Liver (tissue), 9 donors: Measurements from ENCODE around the gene C6orf89. TPM values are rescaled to one million over a fixed set of nuclear protein-coding genes. Genes with fewer than 3 reads are reported as not detected.

Source experiments
- DNase-seq: peaks from one replicate; pipeline ENCODE4 v3.0.0-alpha.2; 2017; ENCODE audit warnings: low spot score
- H3K27ac ChIP-seq, 2 donors: one replicate each; pipeline ENCODE4 v1.7.0; 2013; ENCODE audit warnings: inconsistent platforms in 2 of 2, low read length in 2 of 2, control low read depth in 1 of 2, low read depth in 1 of 2, mild to moderate bottlenecking in 1 of 2
- H3K27me3 ChIP-seq, 4 donors: one replicate each; pipeline versions ENCODE4 v1.6.1 to v1.7.0; 2013; ENCODE audit warnings: low read length in 3 of 4, inconsistent platforms in 1 of 4, mild to moderate bottlenecking in 1 of 4, moderate library complexity in 1 of 4; ENCODE audit not compliant: control insufficient read depth in 4 of 4, insufficient read depth in 4 of 4
- H3K36me3 ChIP-seq, 4 donors: one replicate each; pipeline versions ENCODE4 v1.6.1 to v1.7.0; 2013; ENCODE audit warnings: low read length in 3 of 4, mild to moderate bottlenecking in 3 of 4, low read depth in 1 of 4, moderate library complexity in 1 of 4; ENCODE audit not compliant: control insufficient read depth in 4 of 4, insufficient read depth in 3 of 4
- H3K4me1 ChIP-seq, 4 donors: one replicate each; pipeline versions ENCODE4 v1.6.1 to v1.7.0; 2013; ENCODE audit warnings: low read length in 3 of 4, mild to moderate bottlenecking in 3 of 4, moderate library complexity in 1 of 4; ENCODE audit not compliant: control insufficient read depth in 4 of 4, insufficient read depth in 4 of 4
- H3K4me3 ChIP-seq, 3 donors: one replicate each; pipeline versions ENCODE4 v1.6.1 to v1.7.0; 2013; ENCODE audit warnings: low read length in 3 of 3, control low read depth in 1 of 3, low read depth in 1 of 3, mild to moderate bottlenecking in 1 of 3
- H3K9ac ChIP-seq, 2 donors: one replicate each; pipeline ENCODE4 v1.7.0; 2013; ENCODE audit warnings: low read length in 2 of 2, mild to moderate bottlenecking in 2 of 2, moderate library complexity in 2 of 2, control low read depth in 1 of 2, low read depth in 1 of 2
- H3K9me3 ChIP-seq, 4 donors: one replicate each; pipeline versions ENCODE4 v1.6.1 to v1.7.0; 2013; ENCODE audit warnings: low read length in 3 of 4; ENCODE audit not compliant: control insufficient read depth in 4 of 4
- ATF3 ChIP-seq: IDR thresholded peaks from 2 replicates; pipeline ENCODE4 v1.6.1; 2016; ENCODE audit warnings: antibody characterized with exemption
- CTCF ChIP-seq: fragments of 150-350 bp; IDR thresholded peaks from 2 replicates; pipeline ENCODE4 v1.5.1; 2017; ENCODE audit warnings: improper control_type of control experiment, low read depth, low read length; ENCODE audit not compliant: missing input control
- FOXA1 ChIP-seq: IDR thresholded peaks from 2 replicates; pipeline ENCODE4 v1.6.1; 2016; ENCODE audit warnings: antibody characterized with exemption
- FOXA2 ChIP-seq: IDR thresholded peaks from 2 replicates; pipeline ENCODE4 v1.6.1; 2016; ENCODE audit warnings: antibody characterized with exemption
- GABPA ChIP-seq, 2 donors: IDR thresholded peaks in 1 of 2; conservative IDR thresholded peaks in 1 of 2; 2 replicates each; pipeline ENCODE4 v1.6.1; 2016; ENCODE audit warnings: antibody characterized with exemption in 2 of 2, mild to moderate bottlenecking in 1 of 2, moderate library complexity in 1 of 2
- HNF4A ChIP-seq, 2 donors: conservative IDR thresholded peaks; 2 replicates each; pipeline ENCODE4 v1.6.1; 2016; ENCODE audit warnings: antibody characterized with exemption in 2 of 2, mild to moderate bottlenecking in 2 of 2
- HNF4G ChIP-seq: IDR thresholded peaks from 2 replicates; pipeline ENCODE4 v1.6.1; 2016; ENCODE audit warnings: antibody characterized with exemption
- JUND ChIP-seq, 2 donors: IDR thresholded peaks; 2 replicates each; pipeline ENCODE4 v1.6.1; 2016; ENCODE audit warnings: antibody characterized with exemption in 2 of 2
- RAD21 ChIP-seq, 2 donors: IDR thresholded peaks; 2 replicates each; pipeline ENCODE4 v1.6.1; 2016; ENCODE audit warnings: antibody characterized with exemption in 2 of 2, mild to moderate bottlenecking in 2 of 2
- REST ChIP-seq: IDR thresholded peaks from 2 replicates; pipeline ENCODE4 v1.6.1; 2016; ENCODE audit warnings: antibody characterized with exemption, mild to moderate bottlenecking
- RXRA ChIP-seq, 2 donors: IDR thresholded peaks; 2 replicates each; pipeline ENCODE4 v1.6.1; 2017 to 2018; ENCODE audit warnings: antibody characterized with exemption in 2 of 2, mild to moderate bottlenecking in 1 of 2
- SP1 ChIP-seq: IDR thresholded peaks from 2 replicates; pipeline ENCODE4 v1.6.1; 2018; ENCODE audit warnings: antibody characterized with exemption, mild to moderate bottlenecking
- TAF1 ChIP-seq: conservative IDR thresholded peaks from 2 replicates; pipeline ENCODE4 v1.6.1; 2016; ENCODE audit warnings: antibody characterized with exemption, mild to moderate bottlenecking
- YY1 ChIP-seq: IDR thresholded peaks from 2 replicates; pipeline ENCODE4 v1.6.1; 2016; ENCODE audit warnings: antibody characterized with exemption, mild to moderate bottlenecking
- ZBTB33 ChIP-seq: IDR thresholded peaks from 2 replicates; pipeline ENCODE4 v1.6.1; 2016; ENCODE audit warnings: antibody characterized with exemption
- WGBS: extraction: QIAGEN DNeasy Blood & Tissue Kit; methylation state at CpG from one replicate; pipeline ENCODE4 v1.1.7; 2013; 5-methylcytosine and 5-hydroxymethylcytosine counted together
- polyA plus RNA-seq, 2 donors: library from polyadenylated mRNA; stranded (reverse) in 1 of 2; unstranded in 1 of 2; fragments of 200-250 nt in 1 of 2; fragments of >200 nt in 1 of 2; fragmentation: Nextera tagmentation in 1 of 2; extraction: Ambion mirVana in 1 of 2; gene quantifications; one replicate each; pipeline versions ENCODE4 v1.2.1 to v1.2.3, GENCODE V29; 2013 to 2015
- total RNA-seq, 2 donors: library from RNA; depleted of rRNA; stranded (reverse); fragments of >200 nt; gene quantifications; one replicate each; pipeline ENCODE4 v1.2.3, GENCODE V29; 2014
- TF ChIP-seq, protein P1 (sequence below): IDR thresholded peaks from 2 replicates; pipeline ENCODE4 v1.6.1; 2016; ENCODE audit warnings: antibody characterized with exemption
- donor health status: healthy.
- donor health status: healthy.
- donor health status: healthy.
- donor health status: healthy.
- donor health status: healthy.

C6orf89 gene
- total and polyA plus RNA-seq, 4 donors, result 14.0 to 27.2 (median 21.0) TPM

- no peak for TF ChIP-seq CTCF
- no peak for TF ChIP-seq ATF3
- no peak for TF ChIP-seq HNF4A (conservative IDR thresholded peaks at IDR 0.05)
- no peak for TF ChIP-seq GABPA (IDR thresholded peaks at IDR 0.05 in 1 of 2, conservative IDR thresholded peaks at IDR 0.05 in 1 of 2)
Observed at GRCh38 chr6:36927691-36928546, 42.2 kb downstream of the C6orf89 start (continued).

DNA sequence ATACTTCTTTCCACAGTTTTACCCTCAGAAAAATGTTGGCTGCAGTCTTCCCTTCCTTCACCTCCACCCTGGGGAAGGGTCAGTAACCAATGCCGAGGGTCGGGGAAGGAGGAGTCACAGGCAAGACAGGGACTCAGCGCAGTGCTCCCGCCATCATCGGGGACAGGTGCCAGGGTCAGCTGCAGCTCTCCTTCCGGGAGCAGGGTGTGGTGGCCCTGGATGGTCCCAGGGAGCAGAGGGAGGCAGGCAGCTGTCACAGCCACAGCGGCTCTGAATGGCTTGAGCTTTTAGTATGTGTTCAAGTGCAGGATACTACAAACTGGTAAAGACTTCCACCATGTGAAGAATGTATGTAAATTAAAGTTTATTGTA lies 42.8 kb downstream of the C6orf89 start:
- no peak for DNase-seq
- Histone ChIP-seq H3K36me3 (peaks cover 0 to 18% (median 8%) of the 10 kb centered on the region in 4 donors), H3K4me3 (no peak overlapping the region), H3K9ac (no peak overlapping the region), H3K4me1 (no peaks in the 10 kb centered on the region), H3K27me3 (no peaks in the 10 kb centered on the region), H3K27ac (no peak overlapping the region), H3K9me3 (no peaks in the 10 kb centered on the region)
- no peak for TF ChIP-seq FOXA2
- no peak for TF ChIP-seq ATF3
- no peak for TF ChIP-seq REST
- whole genome bisulfite sequencing, result 73% methylated on average over 7 of the region's 7 CpGs

GRCh38 chr6:36929152-36929551 lies 43.4 kb downstream of the C6orf89 start:
- H3K27ac ChIP-seq, result no peak overlapping the region
- H3K4me1 ChIP-seq, result no peaks in the 10 kb centered on the region
- H3K9me3 ChIP-seq, result no peaks in the 10 kb centered on the region
- peaks cover 0 to 12% (median 4%) of the 10 kb centered on the region in 4 donors for H3K36me3 ChIP-seq
- H3K27me3 ChIP-seq, result no peaks in the 10 kb centered on the region
- no peak for DNase-seq
- no peak overlapping the region for H3K9ac ChIP-seq
- TF ChIP-seq SP1 (no peak), HNF4G (no peak), RXRA (IDR thresholded peaks at IDR 0.05) (no peak), JUND (IDR thresholded peaks at IDR 0.05) (no peak), FOXA2 (no peak), GABPA (IDR thresholded peaks at IDR 0.05 in 1 of 2, conservative IDR thresholded peaks at IDR 0.05 in 1 of 2) (no peak), RAD21 (IDR thresholded peaks at IDR 0.05) (no peak), YY1 (no peak), CTCF (no peak), ZBTB33 (no peak), TAF1 (no peak), FOXA1 (no peak)
- TF ChIP-seq, protein P1, sequence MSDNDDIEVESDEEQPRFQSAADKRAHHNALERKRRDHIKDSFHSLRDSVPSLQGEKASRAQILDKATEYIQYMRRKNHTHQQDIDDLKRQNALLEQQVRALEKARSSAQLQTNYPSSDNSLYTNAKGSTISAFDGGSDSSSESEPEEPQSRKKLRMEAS, result no peak
- 92% methylated on average over 10 of the region's 10 CpGs for whole genome bisulfite sequencing
- H3K4me3 ChIP-seq, result no peak overlapping the region
